ENCODE data around the gene RNF10.

Gene RNF10

GRCh38 chr12:120562906-120563305 is 28.8 kb downstream of the RNF10 start:
- DNase-seq (ENCODE audit: low read depth), result no peak
- H3K4me3 ChIP-seq (ENCODE audit: low read depth, low read length), result no peak overlapping the region
- TF ChIP-seq POLR2A (IDR thresholded peaks at IDR 0.05; ENCODE audit: extremely low read depth, insufficient read length), result no peak
- TF ChIP-seq CTCF (IDR thresholded peaks at IDR 0.05; ENCODE audit: low read depth, low read length), result no peak
- TF ChIP-seq MYC (IDR thresholded peaks at IDR 0.05; ENCODE audit: low read depth, low read length), result no peak
- no peak for TF ChIP-seq MAX (IDR thresholded peaks at IDR 0.05; ENCODE audit: low read depth, low read length)

DNA sequence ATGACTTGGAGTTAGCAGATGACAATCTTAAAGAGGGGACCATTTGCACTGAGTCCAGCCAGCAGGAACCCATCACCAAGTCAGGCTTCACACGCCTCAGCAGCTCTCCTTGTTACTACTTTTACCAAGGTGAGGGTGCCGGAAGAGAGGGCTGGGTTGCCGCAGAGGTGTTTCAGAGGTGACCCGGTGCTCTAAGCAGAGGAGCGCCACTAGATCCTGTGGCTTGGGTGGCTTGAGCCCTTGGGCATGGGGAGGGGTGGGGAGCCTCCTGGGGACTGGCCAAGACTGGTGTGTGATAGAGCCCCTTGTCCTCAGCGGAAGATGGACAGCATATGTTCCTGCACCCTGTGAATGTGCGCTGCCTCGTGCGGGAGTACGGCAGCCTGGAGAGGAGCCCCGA is 29.3 kb downstream of the RNF10 start:
- TF ChIP-seq POLR2A (IDR thresholded peaks at IDR 0.05; ENCODE audit: extremely low read depth, insufficient read length), result no peak
- no peak for TF ChIP-seq CTCF (IDR thresholded peaks at IDR 0.05; ENCODE audit: low read depth, low read length)
- no peak for TF ChIP-seq MYC (IDR thresholded peaks at IDR 0.05; ENCODE audit: low read depth, low read length)
- no peak for TF ChIP-seq MAX (IDR thresholded peaks at IDR 0.05; ENCODE audit: low read depth, low read length)
- no peak overlapping the region for H3K4me3 ChIP-seq (ENCODE audit: low read depth, low read length)
- DNase-seq (ENCODE audit: low read depth), result no peak

DNA sequence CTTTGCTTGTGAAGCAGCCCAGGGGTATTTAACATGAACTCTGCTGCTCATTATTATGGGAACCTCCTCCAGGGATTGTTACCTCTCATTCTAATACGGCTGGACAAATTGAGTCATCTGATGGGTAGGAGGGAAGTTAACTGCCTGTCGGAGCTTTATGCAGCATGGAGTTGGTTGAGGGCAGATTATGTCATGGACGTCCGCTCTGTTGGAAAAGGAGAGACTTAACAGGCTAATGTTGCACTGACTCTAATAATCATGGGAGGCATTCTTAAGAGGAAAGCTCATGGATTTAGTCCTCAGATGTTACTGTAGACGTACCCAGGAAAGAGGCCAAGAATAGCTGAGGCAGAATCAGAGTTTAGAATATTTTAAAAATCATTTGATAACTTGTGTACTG is 37.1 kb downstream of the RNF10 start:
- H3K4me3 ChIP-seq (ENCODE audit: low read depth, low read length), result no peak overlapping the region
- TF ChIP-seq POLR2A (IDR thresholded peaks at IDR 0.05; ENCODE audit: extremely low read depth, insufficient read length) (no peak), CTCF (IDR thresholded peaks at IDR 0.05; ENCODE audit: low read depth, low read length) (no peak), MYC (IDR thresholded peaks at IDR 0.05; ENCODE audit: low read depth, low read length) (no peak), MAX (IDR thresholded peaks at IDR 0.05; ENCODE audit: low read depth, low read length) (no peak)
- no peak for DNase-seq (ENCODE audit: low read depth)

- no peak overlapping the region for H3K4me3 ChIP-seq (ENCODE audit: low read depth, low read length)
- TF ChIP-seq MAX (IDR thresholded peaks at IDR 0.05; ENCODE audit: low read depth, low read length), result no peak
- TF ChIP-seq MYC (IDR thresholded peaks at IDR 0.05; ENCODE audit: low read depth, low read length), result no peak
- TF ChIP-seq CTCF (IDR thresholded peaks at IDR 0.05; ENCODE audit: low read depth, low read length), result no peak
- TF ChIP-seq POLR2A (IDR thresholded peaks at IDR 0.05; ENCODE audit: extremely low read depth, insufficient read length), result no peak
- no peak for DNase-seq (ENCODE audit: low read depth)
Observed at GRCh38 chr12:120573560-120573959, 39.4 kb downstream of the RNF10 start.

DNA sequence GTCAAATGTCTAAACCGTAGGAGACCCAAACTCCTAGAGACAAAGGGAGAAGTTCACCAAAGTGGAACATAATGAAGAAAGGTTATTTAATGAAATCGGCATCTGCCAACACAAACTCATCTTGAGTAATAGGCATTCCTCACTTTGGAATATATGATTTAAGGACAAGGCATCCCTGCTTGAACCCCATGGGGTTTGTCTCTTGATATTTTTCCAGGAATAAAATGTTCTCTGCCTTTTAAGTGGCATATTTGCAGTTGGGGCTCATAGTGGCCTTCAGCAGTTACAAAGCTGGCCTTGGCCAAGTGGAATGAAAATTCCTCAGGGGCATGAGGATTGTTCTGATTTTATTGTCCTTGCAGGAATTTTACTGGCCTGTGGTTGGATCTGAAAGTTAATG is 40.0 kb downstream of the RNF10 start:
- DNase-seq (ENCODE audit: low read depth), result no peak
- H3K4me3 ChIP-seq (ENCODE audit: low read depth, low read length), result no peak overlapping the region
- TF ChIP-seq POLR2A (IDR thresholded peaks at IDR 0.05; ENCODE audit: extremely low read depth, insufficient read length) (no peak), CTCF (IDR thresholded peaks at IDR 0.05; ENCODE audit: low read depth, low read length) (no peak), MAX (IDR thresholded peaks at IDR 0.05; ENCODE audit: low read depth, low read length) (no peak), MYC (IDR thresholded peaks at IDR 0.05; ENCODE audit: low read depth, low read length) (no peak)

GRCh38 chr12:120579179-120579578 is 45.0 kb downstream of the RNF10 start:
- DNase-seq (ENCODE audit: low read depth), result no peak
- TF ChIP-seq CTCF (IDR thresholded peaks at IDR 0.05; ENCODE audit: low read depth, low read length) (no peak), MAX (IDR thresholded peaks at IDR 0.05; ENCODE audit: low read depth, low read length) (no peak), POLR2A (IDR thresholded peaks at IDR 0.05; ENCODE audit: extremely low read depth, insufficient read length) (no peak), MYC (IDR thresholded peaks at IDR 0.05; ENCODE audit: low read depth, low read length) (no peak)
- no peak overlapping the region for H3K4me3 ChIP-seq (ENCODE audit: low read depth, low read length)

Measured in NB4 (cell line).